Measurements from ENCODE around the gene GTPBP1. TPM values are rescaled to one million over a fixed set of nuclear protein-coding genes. Genes with fewer than 3 reads are reported as not detected.

The GTPBP1 gene
- polyA plus RNA-seq, 3 donors: 6.7 to 41.4 (median 12.7) TPM

DNA sequence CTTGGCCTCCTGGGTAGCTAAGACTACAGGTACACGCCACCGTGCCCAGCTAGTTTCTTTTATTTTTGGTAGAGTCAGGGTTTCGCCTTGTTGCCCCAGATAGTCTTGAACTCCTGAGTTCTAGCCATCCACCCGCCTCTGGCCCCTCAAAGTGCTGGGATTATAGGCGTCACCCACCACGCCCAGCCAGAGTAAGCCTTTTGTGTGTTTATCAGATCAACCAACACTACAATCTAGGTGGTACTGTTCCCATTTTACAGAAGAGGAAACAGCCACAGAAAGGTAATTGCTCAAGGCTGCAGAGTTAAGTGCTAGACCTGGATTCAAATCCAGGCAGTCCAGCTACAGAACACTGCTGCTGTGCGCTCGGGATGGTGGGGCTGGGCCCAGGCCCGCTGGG lies 20.8 kb upstream of the GTPBP1 start:
- H3K9me3 ChIP-seq (replicated peaks in 1 of 2; ENCODE audit: control insufficient read depth in 1 of 2, insufficient read depth in 1 of 2, low read length in 2 of 2): no peaks in the 10 kb centered on the region
- H3K79me2 ChIP-seq (ENCODE audit: insufficient read depth, low read length): peaks cover 10% of the 10 kb centered on the region
- peaks cover 52 to 68% of the 10 kb centered on the region in 2 donors for H3K36me3 ChIP-seq (replicated peaks in 1 of 2; ENCODE audit: control insufficient read depth in 1 of 2, insufficient read depth in 2 of 2, low read length in 2 of 2)
- Mint-ChIP-seq H3K27ac (peak overlapping the region in 2 of 7 donors; percentile 41 to 75), H3K27me3 (ENCODE audit: low read depth in 3 of 3) (peaks cover 0 to 2% (median 0%) of the 10 kb centered on the region in 3 donors), H3K36me3 (peaks cover 58 to 65% of the 10 kb centered on the region in 2 donors), H3K4me1 (peaks cover 12% of the 10 kb centered on the region), H3K9me3 (no peaks in the 10 kb centered on the region), H3K4me3 (no peak overlapping the region)
- H3K4me1 ChIP-seq (ENCODE audit: control insufficient read depth in 1 of 2, insufficient read depth in 2 of 2, low read length in 2 of 2): peaks cover 11 to 16% of the 10 kb centered on the region in 2 donors
- no peak overlapping the region for H3K27ac ChIP-seq (ENCODE audit: low read depth in 1 of 2, low read length in 2 of 2)
- no peak overlapping the region for H2AFZ ChIP-seq (ENCODE audit: insufficient read depth, low read depth, low read length, poor library complexity, severe bottlenecking)
- H3K4me3 ChIP-seq (replicated peaks in 1 of 3; ENCODE audit: low read depth in 2 of 3, low read length in 3 of 3): no peak overlapping the region
- 100% methylated on average over 3 of the region's 9 CpGs for WGBS (ENCODE audit: insufficient coverage)
- H3K27me3 ChIP-seq (ENCODE audit: control insufficient read depth in 2 of 2, insufficient read depth in 2 of 2, low read length in 2 of 2): no peaks in the 10 kb centered on the region
- TF ChIP-seq, protein P1, sequence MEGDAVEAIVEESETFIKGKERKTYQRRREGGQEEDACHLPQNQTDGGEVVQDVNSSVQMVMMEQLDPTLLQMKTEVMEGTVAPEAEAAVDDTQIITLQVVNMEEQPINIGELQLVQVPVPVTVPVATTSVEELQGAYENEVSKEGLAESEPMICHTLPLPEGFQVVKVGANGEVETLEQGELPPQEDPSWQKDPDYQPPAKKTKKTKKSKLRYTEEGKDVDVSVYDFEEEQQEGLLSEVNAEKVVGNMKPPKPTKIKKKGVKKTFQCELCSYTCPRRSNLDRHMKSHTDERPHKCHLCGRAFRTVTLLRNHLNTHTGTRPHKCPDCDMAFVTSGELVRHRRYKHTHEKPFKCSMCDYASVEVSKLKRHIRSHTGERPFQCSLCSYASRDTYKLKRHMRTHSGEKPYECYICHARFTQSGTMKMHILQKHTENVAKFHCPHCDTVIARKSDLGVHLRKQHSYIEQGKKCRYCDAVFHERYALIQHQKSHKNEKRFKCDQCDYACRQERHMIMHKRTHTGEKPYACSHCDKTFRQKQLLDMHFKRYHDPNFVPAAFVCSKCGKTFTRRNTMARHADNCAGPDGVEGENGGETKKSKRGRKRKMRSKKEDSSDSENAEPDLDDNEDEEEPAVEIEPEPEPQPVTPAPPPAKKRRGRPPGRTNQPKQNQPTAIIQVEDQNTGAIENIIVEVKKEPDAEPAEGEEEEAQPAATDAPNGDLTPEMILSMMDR (IDR thresholded peaks at IDR 0.05): no peak
- no peak for DNase-seq
- intact Hi-C loops (cut with micrococcal nuclease): no loop called here
- H3K9ac ChIP-seq (ENCODE audit: insufficient read depth, low read length, poor library complexity, severe bottlenecking): no peak overlapping the region
- H4K20me1 ChIP-seq (ENCODE audit: insufficient read depth, low read length): no peaks in the 10 kb centered on the region
- H3K4me2 ChIP-seq (replicated peaks; ENCODE audit: extremely low read depth, low read length, poor library complexity, severe bottlenecking): no peak overlapping the region

DNA sequence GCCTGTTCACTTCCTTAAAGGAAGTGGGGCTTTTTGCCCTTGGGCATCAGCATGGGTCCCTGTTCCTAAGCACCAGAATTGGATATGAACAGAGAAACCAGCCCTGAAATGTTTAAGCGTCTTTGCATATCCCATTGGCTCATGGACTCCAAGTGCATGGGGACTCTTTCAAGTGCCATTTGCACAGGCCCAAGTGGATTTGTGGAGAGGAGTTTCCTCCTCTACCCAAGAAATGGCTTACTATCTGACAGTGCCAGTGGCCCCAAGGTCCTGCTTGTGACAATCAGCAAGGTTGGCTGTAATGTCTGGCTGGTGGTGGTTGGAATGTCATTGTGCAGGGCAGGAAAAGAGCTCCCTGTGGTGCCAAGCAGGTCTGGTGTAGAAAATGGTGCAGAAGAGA lies 20.0 kb upstream of the GTPBP1 start:
- peaks cover 10% of the 10 kb centered on the region for H3K79me2 ChIP-seq (ENCODE audit: insufficient read depth, low read length)
- no CpG with 5 or more reads among the region's 1 CpG for WGBS (ENCODE audit: insufficient coverage)
- H3K36me3 Mint-ChIP-seq: peaks cover 60 to 71% of the 10 kb centered on the region in 2 donors
- no peak overlapping the region for H3K27ac ChIP-seq (ENCODE audit: low read depth in 1 of 2, low read length in 2 of 2)
- H3K9me3 ChIP-seq (replicated peaks in 1 of 2; ENCODE audit: control insufficient read depth in 1 of 2, insufficient read depth in 1 of 2, low read length in 2 of 2): no peaks in the 10 kb centered on the region
- TF ChIP-seq, protein P1 (IDR thresholded peaks at IDR 0.05): no peak
- no peaks in the 10 kb centered on the region for H3K9me3 Mint-ChIP-seq
- intact Hi-C loops (cut with micrococcal nuclease): no loop called here
- H3K4me1 Mint-ChIP-seq: peaks cover 12% of the 10 kb centered on the region
- peaks cover 11 to 16% of the 10 kb centered on the region in 2 donors for H3K4me1 ChIP-seq (ENCODE audit: control insufficient read depth in 1 of 2, insufficient read depth in 2 of 2, low read length in 2 of 2)
- no peaks in the 10 kb centered on the region for H3K27me3 ChIP-seq (ENCODE audit: control insufficient read depth in 2 of 2, insufficient read depth in 2 of 2, low read length in 2 of 2)
- H3K27ac Mint-ChIP-seq: no peak overlapping the region
- H2AFZ ChIP-seq (ENCODE audit: insufficient read depth, low read depth, low read length, poor library complexity, severe bottlenecking): no peak overlapping the region
- no peaks in the 10 kb centered on the region for H4K20me1 ChIP-seq (ENCODE audit: insufficient read depth, low read length)
- H3K4me3 ChIP-seq (replicated peaks in 1 of 3; ENCODE audit: low read depth in 2 of 3, low read length in 3 of 3): no peak overlapping the region
- no peak overlapping the region for H3K4me3 Mint-ChIP-seq
- DNase-seq: no peak
- H3K9ac ChIP-seq (ENCODE audit: insufficient read depth, low read length, poor library complexity, severe bottlenecking): no peak overlapping the region
- H3K27me3 Mint-ChIP-seq (ENCODE audit: low read depth in 3 of 3): peaks cover 0 to 2% (median 0%) of the 10 kb centered on the region in 3 donors
- H3K36me3 ChIP-seq (replicated peaks in 1 of 2; ENCODE audit: control insufficient read depth in 1 of 2, insufficient read depth in 2 of 2, low read length in 2 of 2): peaks cover 52 to 73% of the 10 kb centered on the region in 2 donors
- no peak overlapping the region for H3K4me2 ChIP-seq (replicated peaks; ENCODE audit: extremely low read depth, low read length, poor library complexity, severe bottlenecking)
